Measurements from ENCODE around the gene NCKAP5. TPM values are rescaled to one million over a fixed set of nuclear protein-coding genes. Genes with fewer than 3 reads are reported as not detected.

Gene NCKAP5
- total RNA-seq, 2 donors from 2014 or later: not detected

DNA sequence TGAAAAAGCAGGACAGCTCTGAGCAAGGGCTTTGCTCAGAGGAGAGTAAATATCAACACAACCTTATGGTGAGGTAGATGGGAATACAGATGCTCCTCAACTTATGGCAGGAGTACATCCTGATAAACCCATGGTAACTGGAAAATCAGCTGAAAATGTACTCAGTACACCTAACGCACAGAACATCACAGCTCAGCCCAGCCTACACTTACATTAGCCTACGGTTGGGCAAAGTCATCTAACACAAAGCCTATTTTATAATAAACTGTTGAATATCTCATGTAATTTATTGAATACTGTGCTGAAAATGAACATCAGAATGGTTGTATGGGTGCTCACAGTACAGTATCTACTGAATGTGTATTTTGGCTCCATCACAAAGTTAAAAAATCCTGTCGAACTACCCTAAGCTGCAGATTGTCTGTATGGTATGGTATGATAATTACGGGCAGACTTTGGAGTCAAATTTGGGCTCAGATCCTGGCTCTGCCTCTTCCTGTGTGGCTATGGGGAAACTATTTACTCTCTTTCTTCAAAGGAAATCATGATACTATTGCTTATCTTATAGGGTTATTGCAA lies 778.0 kb downstream of the NCKAP5 start:
- Mint-ChIP-seq H3K36me3 (no peaks in the 10 kb centered on the region), H3K9me3 (no peaks in the 10 kb centered on the region), H3K27ac (no peak overlapping the region)
- DNase-seq (ENCODE audit: low spot score in 2 of 2) (no peak), ATAC-seq (no peak)

DNA sequence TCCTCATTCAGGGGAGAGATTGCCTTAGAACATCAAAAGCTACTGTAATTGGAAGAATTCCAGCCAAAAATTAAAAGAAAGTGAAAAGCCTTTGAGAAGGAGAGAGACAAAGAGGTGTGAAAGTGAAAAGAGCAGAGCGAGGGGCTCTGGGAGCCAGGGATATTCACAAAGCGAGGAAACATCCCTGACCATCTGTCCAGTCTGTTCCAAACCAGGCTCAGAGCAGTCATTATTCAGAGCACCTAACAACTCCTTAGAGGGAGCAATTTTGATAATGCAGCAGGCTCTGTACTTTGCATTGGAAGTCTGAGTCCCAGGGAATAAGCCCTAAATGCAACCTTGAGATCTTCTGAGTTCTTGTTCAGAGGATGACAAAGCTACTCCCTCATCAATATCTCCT lies 779.2 kb downstream of the NCKAP5 start:
- ATAC-seq (no peak), DNase-seq (ENCODE audit: low spot score in 2 of 2) (no peak)
- Mint-ChIP-seq H3K36me3 (peaks cover 0 to 7% of the 10 kb centered on the region in 2 donors), H3K27ac (no peak overlapping the region), H3K9me3 (peaks cover 0 to 2% of the 10 kb centered on the region in 2 donors)

DNA sequence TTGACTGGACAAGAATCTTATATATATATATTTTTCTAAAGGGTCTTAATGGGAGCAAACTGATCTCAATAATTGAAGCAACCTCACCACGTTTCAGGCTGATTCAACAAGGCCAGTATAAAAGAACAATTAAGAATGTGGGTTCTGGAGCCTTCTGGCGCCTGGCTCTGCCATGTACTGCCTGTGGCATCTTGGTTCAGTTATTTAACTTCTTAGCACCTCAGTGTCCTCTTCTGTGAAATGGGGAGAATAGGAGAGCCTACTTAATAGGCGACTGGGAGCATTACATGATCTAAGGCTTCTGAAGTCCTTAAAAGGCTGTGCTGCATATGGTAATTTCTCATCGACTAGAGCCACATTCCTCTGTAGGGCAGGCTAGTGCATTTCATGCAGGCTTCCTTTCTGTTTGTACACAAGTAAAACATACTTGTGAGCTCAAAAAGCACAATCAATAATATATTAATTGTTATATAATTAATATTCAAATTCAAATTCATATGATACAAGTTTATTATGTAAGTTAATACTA lies 779.9 kb downstream of the NCKAP5 start:
- no peak overlapping the region for H3K27ac Mint-ChIP-seq
- DNase-seq (ENCODE audit: low spot score in 2 of 2) (no peak), ATAC-seq (no peak)
- H3K9me3 Mint-ChIP-seq: peaks cover 0 to 4% of the 10 kb centered on the region in 2 donors
- peaks cover 0 to 7% of the 10 kb centered on the region in 2 donors for H3K36me3 Mint-ChIP-seq

DNA sequence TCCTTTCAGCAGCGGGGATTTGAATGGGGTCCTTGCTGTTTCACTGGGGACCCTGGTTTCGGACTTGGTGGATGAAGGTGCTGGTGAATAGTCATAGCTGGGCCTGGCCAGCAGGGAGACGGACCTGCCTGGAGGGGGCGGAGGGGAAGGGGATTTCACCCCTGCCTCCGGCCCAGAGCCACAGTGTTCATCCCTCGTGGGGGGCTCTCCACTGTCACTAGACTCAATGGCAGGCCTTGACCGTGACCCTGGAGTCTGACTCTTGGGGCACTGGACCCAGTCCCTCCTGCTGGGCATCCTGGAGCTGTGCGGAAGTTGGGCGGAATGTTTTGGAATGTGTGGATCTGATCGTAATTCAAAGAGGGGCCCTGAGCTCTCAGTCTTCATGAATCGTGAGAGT lies 784.4 kb downstream of the NCKAP5 start:
- H3K9me3 Mint-ChIP-seq: peaks cover 0 to 4% of the 10 kb centered on the region in 2 donors
- H3K36me3 Mint-ChIP-seq: peaks cover 0 to 7% of the 10 kb centered on the region in 2 donors
- DNase-seq (ENCODE audit: low spot score in 2 of 2) (no peak), ATAC-seq (no peak)
- H3K27ac Mint-ChIP-seq: no peak overlapping the region

DNA sequence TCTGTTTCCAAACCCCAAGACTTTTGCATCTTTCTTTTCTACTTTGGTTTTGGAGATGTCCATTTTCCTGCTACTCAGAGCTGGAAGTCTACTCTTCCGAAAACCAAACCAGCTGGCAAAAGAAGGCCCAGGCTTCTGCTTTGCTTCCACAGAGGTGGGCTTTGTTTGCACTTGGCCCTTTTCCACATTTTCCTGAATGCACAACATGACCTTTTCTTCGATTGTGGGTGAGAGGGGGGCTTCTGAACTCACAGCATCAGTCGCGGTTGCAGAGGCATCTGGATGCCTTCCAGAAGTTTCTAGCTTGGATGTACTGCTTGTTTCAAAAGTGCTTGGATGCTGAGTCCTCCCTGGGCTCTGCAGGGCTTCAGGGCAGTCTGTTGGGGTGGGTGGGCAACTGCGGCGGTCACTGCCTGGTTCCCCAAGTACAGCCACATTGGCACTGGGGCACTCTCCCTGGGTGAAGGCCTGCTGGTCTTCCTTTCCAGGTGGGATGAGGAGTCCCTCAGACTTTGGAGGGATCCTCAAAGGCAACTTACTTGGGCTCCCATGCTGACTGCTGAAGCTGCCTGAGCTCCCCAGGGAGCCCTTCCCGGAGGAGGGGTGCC lies 786.0 kb downstream of the NCKAP5 start:
- Mint-ChIP-seq H3K36me3 (peaks cover 0 to 7% of the 10 kb centered on the region in 2 donors), H3K9me3 (peaks cover 0 to 4% of the 10 kb centered on the region in 2 donors), H3K27ac (no peak overlapping the region)
- DNase-seq (ENCODE audit: low spot score in 2 of 2) (no peak), ATAC-seq (no peak)

DNA sequence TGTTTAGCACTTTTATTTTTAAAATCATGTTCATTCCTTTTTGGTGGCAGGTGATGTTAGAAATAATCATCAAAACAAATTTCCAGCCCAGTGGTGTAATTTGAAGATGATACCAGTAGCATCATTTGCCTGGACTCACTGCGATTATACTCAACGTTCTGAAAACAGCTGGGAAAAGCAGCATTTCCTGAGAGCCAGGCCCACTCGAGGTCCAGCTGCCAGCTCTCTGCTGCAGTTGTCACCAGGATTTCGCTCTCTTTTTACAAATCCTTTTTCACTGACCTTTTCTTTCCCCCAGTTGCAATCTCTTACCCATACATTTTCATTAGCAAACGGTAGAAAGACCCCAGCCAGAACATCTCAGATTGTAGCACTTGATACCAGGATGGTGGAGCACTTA lies 787.6 kb downstream of the NCKAP5 start:
- peaks cover 0 to 4% of the 10 kb centered on the region in 2 donors for H3K9me3 Mint-ChIP-seq
- peaks cover 0 to 7% of the 10 kb centered on the region in 2 donors for H3K36me3 Mint-ChIP-seq
- ATAC-seq: no peak
- no peak overlapping the region for H3K27ac Mint-ChIP-seq
- DNase-seq (ENCODE audit: low spot score in 2 of 2): no peak

DNA sequence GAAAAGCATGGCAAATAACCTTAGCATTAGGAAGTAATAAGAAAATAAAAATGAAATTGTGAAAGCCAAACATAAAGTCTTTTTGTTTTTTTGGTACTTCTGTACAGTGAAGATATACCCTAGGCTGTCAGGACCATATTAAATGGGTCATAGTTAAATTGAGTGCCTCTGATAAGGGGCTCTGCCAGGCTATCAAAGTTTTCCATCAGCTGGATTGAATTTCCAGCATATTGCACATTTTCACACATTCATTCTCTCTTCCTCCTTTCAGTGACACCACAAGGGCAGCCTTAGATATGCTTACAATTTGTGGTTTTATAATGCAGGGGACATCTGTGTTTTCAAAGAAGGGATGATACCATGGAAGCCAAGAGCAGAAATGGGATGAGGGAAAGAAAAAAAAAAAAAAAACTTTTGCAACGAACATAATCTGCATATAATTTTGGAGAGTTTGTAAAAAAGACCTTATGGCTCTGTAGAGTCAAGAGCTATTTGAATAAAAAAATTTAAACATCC lies 789.0 kb downstream of the NCKAP5 start:
- DNase-seq (ENCODE audit: low spot score in 2 of 2) (no peak), ATAC-seq (no peak)
- H3K27ac Mint-ChIP-seq: no peak overlapping the region
- H3K36me3 Mint-ChIP-seq: no peaks in the 10 kb centered on the region
- H3K9me3 Mint-ChIP-seq: peaks cover 0 to 4% of the 10 kb centered on the region in 2 donors

DNA sequence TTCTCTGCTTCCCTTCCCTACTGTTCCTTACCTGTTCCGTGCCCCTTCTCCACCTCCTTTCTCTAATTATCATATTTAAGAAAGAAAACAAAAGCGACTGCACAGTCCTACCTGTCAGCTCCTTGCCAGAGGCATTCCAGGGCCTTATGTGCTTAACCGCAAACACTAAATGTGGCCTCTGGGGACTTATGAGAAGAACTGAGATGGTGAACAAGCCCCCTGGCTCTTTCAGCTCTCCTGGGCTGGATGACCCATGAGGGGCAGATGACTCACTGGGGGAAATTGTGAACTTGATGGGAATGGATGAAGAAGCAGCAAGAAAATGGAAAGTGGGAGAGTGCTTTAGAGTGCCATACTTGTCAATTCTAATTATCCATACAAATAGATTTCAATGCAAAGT lies 792.0 kb downstream of the NCKAP5 start:
- no peak for ATAC-seq
- Mint-ChIP-seq H3K36me3 (no peaks in the 10 kb centered on the region), H3K9me3 (no peaks in the 10 kb centered on the region), H3K27ac (no peak overlapping the region)
- no peak for DNase-seq (ENCODE audit: low spot score in 2 of 2)

DNA sequence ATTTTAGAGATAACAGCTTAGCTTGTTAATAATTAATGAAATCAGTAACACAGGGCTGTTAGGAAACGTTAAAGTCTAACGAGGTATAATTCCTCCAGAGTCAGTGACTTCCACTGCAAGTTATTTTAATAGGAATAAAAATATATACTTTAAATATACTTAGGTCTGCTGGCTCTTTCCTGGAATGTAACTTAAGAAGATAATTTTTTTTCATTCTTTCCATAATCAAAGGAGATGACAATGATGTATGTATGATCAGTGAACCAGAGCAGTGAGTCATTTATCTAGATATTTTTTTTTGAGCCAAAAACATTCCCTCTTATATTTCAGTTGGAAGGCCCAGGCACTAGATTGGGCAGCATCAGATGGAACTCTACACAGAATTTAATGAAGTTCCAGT lies 794.1 kb downstream of the NCKAP5 start:
- Mint-ChIP-seq H3K36me3 (no peaks in the 10 kb centered on the region), H3K27ac (no peak overlapping the region), H3K9me3 (no peaks in the 10 kb centered on the region)
- ATAC-seq: no peak
- DNase-seq (ENCODE audit: low spot score in 2 of 2): no peak

DNA sequence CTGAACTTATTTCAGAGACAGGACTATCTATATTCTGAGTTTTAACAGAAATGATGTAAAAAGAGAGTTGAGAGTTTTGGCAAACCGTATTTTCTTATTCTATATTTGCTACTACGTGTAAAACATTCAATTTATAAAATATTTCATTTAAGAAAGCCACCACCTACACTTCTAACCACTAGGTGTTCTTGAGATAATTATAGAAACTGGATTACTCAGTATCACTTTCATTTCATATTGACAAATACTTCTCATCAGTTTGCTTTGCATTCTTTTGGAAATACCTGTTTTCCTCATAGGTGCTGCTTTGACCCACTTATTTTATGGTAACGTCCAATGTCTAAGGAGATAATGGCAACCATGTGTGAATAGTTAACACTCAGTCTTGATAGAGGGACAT lies 794.9 kb downstream of the NCKAP5 start:
- ATAC-seq (no peak), DNase-seq (ENCODE audit: low spot score in 2 of 2) (no peak)
- H3K36me3 Mint-ChIP-seq: no peaks in the 10 kb centered on the region
- H3K9me3 Mint-ChIP-seq: no peaks in the 10 kb centered on the region
- H3K27ac Mint-ChIP-seq: no peak overlapping the region

DNA sequence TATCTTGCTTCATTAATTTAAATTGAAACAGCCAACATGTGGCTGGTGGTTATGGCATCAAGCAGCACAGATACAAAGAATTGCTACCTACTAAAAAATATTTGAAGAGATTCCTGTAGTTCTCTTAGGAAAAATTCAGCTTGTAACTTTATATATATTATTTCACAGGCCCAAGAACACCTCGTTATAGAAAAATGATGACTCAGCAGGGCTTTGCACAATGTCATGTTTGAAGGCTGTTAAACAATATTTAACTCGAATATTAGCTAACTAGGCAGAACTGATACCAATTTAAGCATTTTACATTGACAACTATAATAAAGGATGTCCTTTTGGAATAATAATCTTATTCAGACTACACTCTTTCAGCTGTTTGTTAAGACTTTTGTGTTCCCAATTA lies 795.9 kb downstream of the NCKAP5 start:
- ATAC-seq: no peak

DNA sequence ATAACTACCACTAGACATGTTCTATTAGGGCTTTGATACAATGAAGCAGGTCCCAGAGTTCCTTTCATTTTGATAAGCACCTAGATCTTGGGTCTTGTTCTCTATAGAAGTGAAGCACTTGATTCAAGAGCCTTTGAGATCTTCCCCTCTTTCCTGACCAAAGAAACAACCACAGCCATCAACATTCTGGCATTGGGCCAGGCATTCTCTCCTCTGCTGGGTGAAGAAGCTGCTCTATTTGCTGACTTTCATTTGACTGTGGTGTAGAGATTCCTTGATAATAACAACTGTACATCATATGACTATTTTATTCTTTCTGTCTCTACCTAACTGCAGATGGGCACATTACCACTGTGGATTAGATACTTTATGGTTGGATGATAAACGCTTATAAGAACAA lies 801.7 kb downstream of the NCKAP5 start:
- H3K27ac Mint-ChIP-seq: no peak overlapping the region
- H3K9me3 Mint-ChIP-seq: peaks cover 11 to 20% of the 10 kb centered on the region in 2 donors
- DNase-seq (ENCODE audit: low spot score in 2 of 2) (no peak), ATAC-seq (no peak)
- no peaks in the 10 kb centered on the region for H3K36me3 Mint-ChIP-seq

More for the DNA sequence above, 795.9 kb downstream of the NCKAP5 start:
- H3K9me3 Mint-ChIP-seq: peaks cover 0 to 5% of the 10 kb centered on the region in 2 donors
- H3K27ac Mint-ChIP-seq: no peak overlapping the region
- H3K36me3 Mint-ChIP-seq: no peaks in the 10 kb centered on the region
- DNase-seq (ENCODE audit: low spot score in 2 of 2): no peak

DNA sequence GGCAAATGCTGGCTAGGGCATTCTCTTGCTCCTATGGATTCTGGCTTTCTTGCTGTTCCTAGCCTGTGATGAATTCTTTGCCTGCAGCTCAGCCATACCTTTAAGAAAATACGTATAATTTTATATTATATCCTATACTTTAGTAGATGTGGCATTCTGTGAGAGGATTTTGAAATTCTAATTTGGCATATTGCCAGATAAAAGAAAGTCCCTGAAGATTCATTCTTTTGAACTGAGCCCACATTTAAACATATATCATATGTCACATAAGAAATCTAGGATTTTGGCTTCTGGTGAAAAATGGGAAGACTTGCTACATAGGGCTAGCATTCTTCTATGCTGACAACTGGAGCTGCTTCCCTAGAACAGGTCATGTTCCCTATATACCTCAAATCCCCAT lies 806.8 kb downstream of the NCKAP5 start:
- no peak for DNase-seq (ENCODE audit: low spot score in 2 of 2)
- Mint-ChIP-seq H3K27ac (no peak overlapping the region), H3K9me3 (peaks cover 9% of the 10 kb centered on the region in 2 donors), H3K36me3 (no peaks in the 10 kb centered on the region)
- no peak for ATAC-seq

DNA sequence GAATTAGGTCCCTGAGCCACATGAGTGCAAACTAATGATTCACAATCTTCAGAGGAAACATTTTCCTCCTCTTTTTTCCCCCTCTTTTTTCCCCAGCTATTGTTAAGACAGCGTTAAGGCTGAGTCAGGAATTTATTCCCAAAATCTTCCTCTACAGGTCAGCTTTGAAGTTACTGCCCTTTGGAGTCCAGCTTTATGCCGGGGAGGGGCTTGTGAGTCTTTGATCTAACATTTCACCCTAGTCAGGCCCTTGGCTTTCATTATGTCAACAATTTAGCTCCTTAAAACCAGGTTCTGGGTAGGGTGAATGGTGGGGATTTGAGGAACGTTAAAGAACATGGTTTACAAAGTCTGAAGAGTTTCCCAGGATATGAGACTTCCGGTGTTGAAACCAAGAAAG lies 807.3 kb downstream of the NCKAP5 start:
- H3K27ac Mint-ChIP-seq: no peak overlapping the region
- DNase-seq (ENCODE audit: low spot score in 2 of 2) (no peak), ATAC-seq (no peak)
- no peaks in the 10 kb centered on the region for H3K36me3 Mint-ChIP-seq
- peaks cover 9% of the 10 kb centered on the region in 2 donors for H3K9me3 Mint-ChIP-seq

DNA sequence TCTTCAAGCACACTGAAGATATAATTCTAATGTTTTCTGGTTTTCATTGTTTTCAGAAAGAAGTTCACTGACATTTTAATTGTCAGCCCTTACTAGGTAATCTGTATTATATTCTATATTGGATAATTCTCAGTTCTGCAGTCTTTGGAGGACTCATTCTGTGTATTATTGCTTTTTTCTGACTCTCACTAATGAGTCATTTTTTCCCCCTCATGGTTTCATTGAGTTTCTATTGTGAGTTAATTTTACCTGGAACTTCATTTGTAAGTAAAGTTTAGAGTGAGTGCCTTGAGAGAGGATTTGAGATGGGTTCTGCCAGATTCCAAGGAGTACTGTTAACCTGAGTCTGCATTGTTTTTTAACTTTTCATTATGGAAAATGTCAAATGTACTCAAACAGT lies 807.9 kb downstream of the NCKAP5 start:
- Mint-ChIP-seq H3K36me3 (no peaks in the 10 kb centered on the region), H3K27ac (no peak overlapping the region), H3K9me3 (peaks cover 9% of the 10 kb centered on the region in 2 donors)
- no peak for DNase-seq (ENCODE audit: low spot score in 2 of 2)
- ATAC-seq: no peak

DNA sequence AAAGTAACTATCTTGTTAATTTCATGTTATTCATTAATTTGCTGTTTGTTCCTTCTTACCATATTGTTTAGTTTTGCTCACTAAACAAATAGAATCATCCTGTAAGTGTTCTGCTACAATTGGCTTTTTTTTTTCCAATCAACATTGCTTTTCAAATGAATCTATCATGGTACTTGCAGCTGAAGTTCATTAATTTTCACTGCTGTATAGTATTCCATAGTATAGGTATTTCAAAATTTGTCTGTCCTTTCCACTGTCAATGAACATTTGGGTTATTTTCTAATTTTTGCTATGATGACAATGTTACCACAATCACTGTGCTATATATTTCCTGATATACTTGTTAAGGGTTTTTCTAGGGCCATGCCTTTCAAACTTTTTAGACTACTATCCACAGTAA lies 809.3 kb downstream of the NCKAP5 start:
- ATAC-seq: no peak
- Mint-ChIP-seq H3K36me3 (no peaks in the 10 kb centered on the region), H3K27ac (no peak overlapping the region), H3K9me3 (peaks cover 13% of the 10 kb centered on the region in 2 donors)
- DNase-seq (ENCODE audit: low spot score in 2 of 2): no peak

DNA sequence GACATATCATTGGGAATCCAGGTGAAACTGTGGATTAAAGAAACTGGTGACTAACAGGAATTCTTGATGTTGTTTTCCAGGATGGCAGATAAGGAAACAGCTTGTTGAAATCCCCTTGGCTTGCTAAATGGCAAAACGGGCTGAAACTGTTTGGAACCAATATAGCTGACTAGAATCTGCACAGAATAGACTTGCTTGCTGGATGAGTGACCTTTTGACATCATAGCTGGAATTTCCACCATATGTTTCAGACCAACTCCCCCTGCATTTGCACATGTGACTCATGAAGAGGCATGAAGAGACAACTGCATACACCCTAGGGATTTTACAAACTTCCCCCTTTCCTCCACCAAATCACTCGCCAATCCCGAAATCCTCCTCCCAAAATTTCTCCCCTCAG lies 810.6 kb downstream of the NCKAP5 start:
- H3K9me3 Mint-ChIP-seq: peaks cover 14 to 17% of the 10 kb centered on the region in 2 donors
- H3K36me3 Mint-ChIP-seq: no peaks in the 10 kb centered on the region
- ATAC-seq (no peak), DNase-seq (ENCODE audit: low spot score in 2 of 2) (no peak)
- no peak overlapping the region for H3K27ac Mint-ChIP-seq
